Activated T-cell treated with anti-CD3 and anti-CD28 coated beads, Interleukin-2, amount 50 U/mL, for 24 hours (primary cell): Measurements from ENCODE around the gene TMEM151A.
A peak's percentile ranks its signal among the peaks of the same experiment; 100 is the strongest.

Source experiments
- DNase-seq: peaks from one replicate; pipeline ENCODE4 v3.0.0-alpha.2; 2020
- H3K27ac Mint-ChIP-seq: 2 replicates; pipeline ENCODE4 v1.8.0; 2020; ENCODE audit warnings: mild to moderate bottlenecking, mixed read lengths
- H3K27me3 Mint-ChIP-seq: 2 replicates; pipeline ENCODE4 v1.8.0; 2020; ENCODE audit warnings: mixed read lengths
- H3K36me3 Mint-ChIP-seq: 2 replicates; pipeline ENCODE4 v1.8.0; 2020; ENCODE audit warnings: low read depth, mixed read lengths
- H3K4me1 Mint-ChIP-seq: 2 replicates; pipeline ENCODE4 v1.8.0; 2020; ENCODE audit warnings: low read depth, mixed read lengths
- H3K4me3 Mint-ChIP-seq: 2 replicates; pipeline ENCODE4 v1.8.0; 2020; ENCODE audit warnings: mild to moderate bottlenecking, moderate library complexity, mixed read lengths
- H3K9me3 Mint-ChIP-seq: 2 replicates; pipeline ENCODE4 v1.8.0; 2020; ENCODE audit warnings: mixed read lengths

The TMEM151A gene

DNA sequence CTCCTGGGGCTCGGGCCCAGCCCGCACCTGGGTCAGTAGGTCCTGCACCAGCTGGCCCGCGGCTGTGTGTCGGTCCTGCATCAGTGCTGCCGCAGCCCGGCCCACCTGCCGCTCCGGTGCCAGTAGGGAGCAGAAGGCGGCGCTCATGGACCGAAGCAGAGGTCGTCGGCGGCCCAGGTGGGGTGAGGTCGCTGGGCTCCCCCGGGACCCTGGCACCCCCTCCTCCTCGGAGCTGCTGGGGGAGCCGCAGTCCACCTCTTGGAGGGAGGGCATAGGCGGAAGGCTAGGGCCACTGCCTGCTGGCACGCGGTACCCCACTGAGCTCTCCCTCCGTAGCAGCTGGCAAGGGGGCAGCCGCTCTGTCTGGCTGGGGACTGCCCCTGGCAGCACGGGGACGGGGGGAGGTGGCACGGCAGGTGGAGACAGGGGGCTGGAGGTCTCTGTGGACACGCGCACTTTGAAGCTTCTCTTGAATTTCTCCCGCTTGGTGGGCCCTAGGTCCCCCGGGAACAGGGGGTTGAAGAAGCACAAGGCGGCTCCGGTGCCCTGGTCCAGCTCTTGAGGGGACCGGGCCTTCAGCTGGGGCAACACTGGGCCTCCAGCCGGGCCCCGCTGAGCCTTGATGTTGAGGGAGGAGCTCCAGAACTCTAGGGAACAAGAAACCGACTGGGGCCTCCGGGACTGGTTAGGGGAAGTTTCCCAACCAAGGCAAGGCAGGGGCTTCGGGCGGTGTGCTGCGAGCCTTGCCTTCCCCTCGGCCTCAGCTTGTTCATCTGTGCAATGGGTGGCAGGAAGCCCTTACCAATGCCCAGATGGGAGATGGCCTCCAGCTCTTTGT lies 43.1 kb downstream of the TMEM151A start:
- Mint-ChIP-seq H3K4me3 (peak overlapping the region; percentile 15), H3K36me3 (peaks cover 28% of the 10 kb centered on the region), H3K9me3 (no peaks in the 10 kb centered on the region), H3K27me3 (no peaks in the 10 kb centered on the region), H3K27ac (no peak overlapping the region), H3K4me1 (peaks cover 28% of the 10 kb centered on the region)
- no peak for DNase-seq

DNA sequence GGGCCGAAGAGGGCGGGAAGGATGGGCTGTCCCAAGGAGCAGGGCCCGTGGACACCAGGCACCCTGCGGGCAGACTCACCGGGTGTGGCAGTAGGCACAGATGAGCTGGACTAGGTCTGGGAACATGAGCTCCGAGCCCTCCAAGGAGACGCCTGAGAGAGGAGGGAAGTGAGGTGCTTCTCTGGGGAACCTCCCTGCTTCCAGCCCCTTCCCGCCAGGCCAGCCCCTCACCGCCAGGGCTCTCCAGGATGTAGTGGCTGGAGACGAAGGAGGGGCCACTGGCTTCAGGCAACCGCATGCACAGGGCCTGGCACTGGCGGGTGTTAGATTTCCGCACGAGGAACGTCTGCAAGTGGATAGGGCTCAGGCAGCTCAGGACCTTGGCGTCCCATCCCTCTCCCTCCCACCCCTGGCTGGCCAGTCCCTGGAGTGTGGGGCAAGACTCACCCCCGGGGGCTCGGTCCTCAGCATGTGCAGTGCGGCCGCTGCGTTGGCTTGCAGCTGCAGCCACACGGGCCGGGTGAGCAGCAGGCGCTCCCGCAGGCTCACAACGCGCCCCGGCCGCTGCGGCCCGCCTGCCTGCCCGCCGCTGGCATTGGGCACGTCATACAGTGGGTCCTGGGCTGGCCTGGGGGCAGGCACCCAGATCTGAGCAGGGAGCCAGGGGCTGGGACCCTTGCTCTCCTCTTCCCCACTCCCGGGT lies 44.0 kb downstream of the TMEM151A start:
- DNase-seq = no peak
- H3K27ac Mint-ChIP-seq = no peak overlapping the region
- peaks cover 28% of the 10 kb centered on the region for H3K4me1 Mint-ChIP-seq
- no peaks in the 10 kb centered on the region for H3K9me3 Mint-ChIP-seq
- no peaks in the 10 kb centered on the region for H3K27me3 Mint-ChIP-seq
- peak overlapping the region; percentile 67 for H3K4me3 Mint-ChIP-seq
- H3K36me3 Mint-ChIP-seq = peaks cover 36% of the 10 kb centered on the region

DNA sequence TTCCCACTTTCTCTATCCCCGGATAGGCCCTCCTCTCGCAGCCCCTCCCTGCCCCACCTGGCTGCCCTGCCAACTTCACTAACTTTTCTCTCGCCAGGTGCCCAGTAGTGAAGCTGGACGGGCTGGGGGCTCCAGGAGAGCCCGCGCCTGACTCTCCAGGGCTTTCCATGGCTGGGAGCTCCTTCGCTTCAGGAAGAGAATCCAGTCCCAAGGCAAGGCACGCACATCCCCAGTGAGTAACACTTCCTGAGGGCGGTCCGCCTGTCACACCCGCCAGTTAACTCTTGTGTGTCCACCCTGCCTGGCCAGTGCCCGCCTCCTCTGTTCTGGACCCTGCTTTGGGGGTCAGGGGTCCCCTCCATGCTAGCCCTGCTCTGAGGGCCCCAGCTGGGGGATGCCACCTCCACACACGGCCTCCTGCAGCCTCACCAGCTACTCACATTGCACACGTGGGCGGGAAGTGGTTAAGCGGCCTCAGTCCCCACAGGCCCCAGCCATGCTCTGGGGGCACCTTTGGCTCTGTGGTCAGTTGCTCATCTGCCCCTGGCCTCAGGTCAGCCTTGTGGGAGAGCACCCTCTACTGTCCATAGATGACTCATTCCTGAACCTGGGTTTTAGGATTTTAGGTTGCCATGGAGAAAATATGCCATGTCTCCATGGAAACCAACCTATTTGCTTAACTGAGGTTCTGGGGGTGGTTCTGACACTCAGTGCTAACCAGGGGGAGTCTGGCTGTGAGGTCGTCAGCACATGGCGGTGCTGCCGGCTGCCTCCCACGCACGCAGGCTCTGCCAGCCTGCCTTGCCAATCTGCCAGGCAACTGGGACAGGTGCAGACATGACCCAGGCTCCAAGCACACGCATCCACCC lies 44.8 kb downstream of the TMEM151A start, which contains the start of gene RIN1:
Gene RIN1, minus strand, starts transcription at position 201 of the 869 bp plus-strand sequence. Its CDS starts 32 bp downstream, at position 169.
- peaks cover 44% of the 10 kb centered on the region for H3K36me3 Mint-ChIP-seq
- peak within 1 kb of the TSS; percentile 88 for H3K27ac Mint-ChIP-seq

DNA sequence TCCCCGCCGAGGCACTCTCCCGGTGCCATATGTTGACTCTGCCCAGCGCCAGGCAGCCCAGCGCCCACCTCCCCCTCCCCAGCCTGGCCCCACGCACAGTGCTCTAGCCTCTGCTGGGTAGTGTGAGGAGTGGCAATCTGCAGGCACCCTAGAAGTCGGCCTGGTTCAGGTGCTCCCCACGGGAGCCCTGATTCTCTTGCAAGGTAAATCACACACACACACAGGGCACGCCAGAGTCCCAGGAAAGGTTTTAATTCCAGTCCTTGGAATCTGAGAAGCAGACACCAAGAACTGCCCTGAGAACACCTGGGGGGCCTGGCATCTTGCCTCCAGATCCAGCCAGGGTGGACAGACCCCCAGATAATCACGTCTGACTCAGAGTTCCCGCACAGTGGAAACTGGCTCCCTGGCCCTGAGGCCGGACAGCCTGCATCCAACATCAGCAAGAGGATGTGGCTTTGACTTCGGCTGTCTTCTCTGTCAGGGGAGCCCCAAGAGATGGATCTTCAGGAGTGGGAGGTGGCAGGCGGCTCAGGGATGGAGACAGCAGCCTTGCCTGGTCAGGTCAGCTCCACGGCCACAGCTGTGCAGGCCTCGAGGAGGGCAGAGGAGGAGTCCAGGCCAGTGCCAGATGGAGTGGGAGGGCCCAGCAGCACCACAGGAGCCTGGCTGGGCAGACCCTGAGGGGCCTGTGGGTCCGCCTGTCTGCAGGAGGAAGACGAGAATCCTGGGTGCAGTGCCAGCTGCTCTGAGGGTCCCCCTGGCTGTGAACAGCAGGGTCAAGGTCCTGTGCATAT lies 45.6 kb downstream of the TMEM151A start:
- Mint-ChIP-seq H3K36me3 (peaks cover 52% of the 10 kb centered on the region), H3K4me3 (peak overlapping the region; percentile 67), H3K4me1 (peaks cover 28% of the 10 kb centered on the region), H3K27me3 (no peaks in the 10 kb centered on the region), H3K27ac (peak overlapping the region; percentile 88), H3K9me3 (no peaks in the 10 kb centered on the region)
- no peak for DNase-seq

More for the DNA sequence above, 44.8 kb downstream of the TMEM151A start, which contains the start of gene RIN1:
- peak; percentile 75 for DNase-seq
- H3K4me1 Mint-ChIP-seq = peaks cover 28% of the 10 kb centered on the region
- no peaks in the 10 kb centered on the region for H3K27me3 Mint-ChIP-seq
- no peaks in the 10 kb centered on the region for H3K9me3 Mint-ChIP-seq
- H3K4me3 Mint-ChIP-seq = peak within 1 kb of the TSS; percentile 67

DNA sequence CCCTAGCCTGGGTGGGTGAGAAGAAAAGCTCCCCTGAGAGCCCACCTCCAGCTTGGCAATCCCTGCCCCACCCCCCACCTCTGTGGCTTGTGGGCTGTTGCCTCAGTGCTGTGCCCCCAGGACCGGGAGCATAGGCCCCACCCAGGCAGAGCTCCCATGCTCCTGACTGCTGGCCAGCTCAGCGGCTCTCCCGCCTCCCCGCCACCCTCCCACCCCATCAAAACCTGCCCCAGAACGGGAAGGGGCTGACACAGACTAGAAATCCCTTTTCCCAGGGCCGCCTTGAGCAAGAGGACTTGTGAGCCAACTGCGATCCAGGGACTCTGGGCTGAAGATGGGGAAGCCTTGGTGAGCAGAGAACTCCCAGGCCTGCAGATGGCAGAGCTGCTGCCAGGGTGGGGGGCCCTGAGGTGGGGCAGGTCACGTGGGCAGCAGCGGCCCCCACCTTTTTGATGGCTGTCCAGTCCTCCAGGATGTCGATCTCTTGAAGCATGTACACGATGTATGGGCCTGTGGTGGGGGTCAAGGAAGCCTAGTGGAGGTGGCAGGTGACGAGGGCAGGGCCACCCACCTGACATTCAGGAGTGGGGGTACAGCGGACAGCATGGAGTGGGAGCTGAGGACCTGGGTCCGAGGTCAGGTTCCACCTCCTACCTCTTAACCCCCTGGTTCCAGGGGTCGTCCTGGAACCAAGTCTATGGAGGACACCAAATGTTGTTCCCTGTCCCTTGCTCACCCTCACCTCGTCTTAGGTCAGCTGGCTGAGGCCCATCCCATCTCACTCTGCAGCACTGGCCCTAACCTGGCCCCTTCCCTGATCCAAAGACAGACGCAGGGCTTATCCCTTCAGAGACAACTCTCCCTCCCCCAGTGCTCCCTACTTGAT lies 46.8 kb downstream of the TMEM151A start:
- no peak for DNase-seq
- H3K27ac Mint-ChIP-seq = peak overlapping the region; percentile 1
- H3K4me1 Mint-ChIP-seq = peaks cover 37% of the 10 kb centered on the region
- H3K36me3 Mint-ChIP-seq = peaks cover 63% of the 10 kb centered on the region
- H3K4me3 Mint-ChIP-seq = no peak overlapping the region
- H3K27me3 Mint-ChIP-seq = no peaks in the 10 kb centered on the region
- H3K9me3 Mint-ChIP-seq = no peaks in the 10 kb centered on the region

DNA sequence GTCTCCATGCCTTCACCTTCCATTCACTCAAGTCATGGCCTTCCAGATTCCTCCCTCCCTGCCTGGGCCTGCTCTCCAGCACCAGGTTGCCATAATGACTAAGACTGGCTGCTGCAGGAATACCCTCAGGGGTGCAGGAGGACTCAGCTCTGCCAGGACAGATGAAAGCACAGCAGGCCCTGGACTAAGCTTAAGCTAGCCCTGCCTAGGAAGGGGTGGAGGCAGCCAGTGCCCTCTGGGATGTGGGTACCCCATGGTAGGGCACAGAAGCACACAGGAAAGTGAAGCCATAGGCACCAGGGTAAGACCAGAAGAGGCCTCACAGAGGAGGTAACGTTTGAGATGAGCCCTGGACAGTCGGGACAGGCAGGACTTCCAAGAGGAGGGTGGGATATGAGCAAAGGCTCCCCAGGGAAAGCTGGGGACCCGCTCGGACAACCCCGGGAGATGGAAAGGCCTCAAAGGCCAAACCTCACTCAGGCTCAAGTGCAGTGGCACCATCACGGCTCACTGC lies 47.5 kb downstream of the TMEM151A start:
- no peak for DNase-seq
- Mint-ChIP-seq H3K4me3 (no peak overlapping the region), H3K36me3 (peaks cover 67% of the 10 kb centered on the region), H3K27ac (peak overlapping the region; percentile 1), H3K27me3 (no peaks in the 10 kb centered on the region), H3K9me3 (no peaks in the 10 kb centered on the region), H3K4me1 (peaks cover 44% of the 10 kb centered on the region)

DNA sequence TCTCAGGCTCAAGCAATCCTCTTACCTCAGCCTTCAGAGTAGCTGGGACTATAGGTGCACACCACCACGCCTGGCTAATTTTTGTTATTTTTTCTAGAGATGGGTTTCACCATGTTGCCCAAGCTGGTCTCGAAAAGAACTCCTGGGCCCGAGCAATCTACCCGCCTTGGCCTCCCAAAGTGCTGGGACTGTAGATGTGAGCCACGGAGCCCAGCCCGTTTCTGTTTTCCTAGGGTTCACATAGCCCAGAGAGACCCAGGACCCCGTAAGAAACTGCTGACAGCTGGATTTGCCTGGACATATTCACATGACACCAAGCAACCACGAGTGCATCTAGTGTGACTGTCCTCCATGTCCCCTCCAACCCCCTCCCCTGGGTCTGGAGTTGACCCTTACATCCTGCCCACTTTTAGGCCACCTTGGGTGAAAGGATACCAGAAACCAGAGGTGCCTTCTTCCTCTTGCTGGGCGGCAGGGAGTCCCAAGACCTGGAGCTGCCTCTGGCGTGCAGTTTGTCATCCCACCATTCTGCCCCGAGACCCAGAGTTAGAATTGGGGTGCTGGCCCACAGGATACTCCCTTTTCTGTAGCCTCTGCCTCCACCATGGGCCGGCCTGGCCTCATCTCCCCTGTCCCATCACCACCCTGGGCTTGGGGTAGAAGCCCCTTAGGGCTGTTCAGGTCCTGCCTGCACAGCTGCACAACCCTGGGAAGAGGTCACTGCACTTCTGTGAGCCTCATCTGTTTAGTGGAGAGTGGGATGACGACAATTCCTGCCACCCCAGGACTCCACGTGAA lies 48.2 kb downstream of the TMEM151A start:
- no peak overlapping the region for H3K4me3 Mint-ChIP-seq
- no peaks in the 10 kb centered on the region for H3K27me3 Mint-ChIP-seq
- DNase-seq = no peak
- peaks cover 73% of the 10 kb centered on the region for H3K36me3 Mint-ChIP-seq
- H3K4me1 Mint-ChIP-seq = peaks cover 48% of the 10 kb centered on the region
- H3K27ac Mint-ChIP-seq = no peak overlapping the region
- no peaks in the 10 kb centered on the region for H3K9me3 Mint-ChIP-seq

DNA sequence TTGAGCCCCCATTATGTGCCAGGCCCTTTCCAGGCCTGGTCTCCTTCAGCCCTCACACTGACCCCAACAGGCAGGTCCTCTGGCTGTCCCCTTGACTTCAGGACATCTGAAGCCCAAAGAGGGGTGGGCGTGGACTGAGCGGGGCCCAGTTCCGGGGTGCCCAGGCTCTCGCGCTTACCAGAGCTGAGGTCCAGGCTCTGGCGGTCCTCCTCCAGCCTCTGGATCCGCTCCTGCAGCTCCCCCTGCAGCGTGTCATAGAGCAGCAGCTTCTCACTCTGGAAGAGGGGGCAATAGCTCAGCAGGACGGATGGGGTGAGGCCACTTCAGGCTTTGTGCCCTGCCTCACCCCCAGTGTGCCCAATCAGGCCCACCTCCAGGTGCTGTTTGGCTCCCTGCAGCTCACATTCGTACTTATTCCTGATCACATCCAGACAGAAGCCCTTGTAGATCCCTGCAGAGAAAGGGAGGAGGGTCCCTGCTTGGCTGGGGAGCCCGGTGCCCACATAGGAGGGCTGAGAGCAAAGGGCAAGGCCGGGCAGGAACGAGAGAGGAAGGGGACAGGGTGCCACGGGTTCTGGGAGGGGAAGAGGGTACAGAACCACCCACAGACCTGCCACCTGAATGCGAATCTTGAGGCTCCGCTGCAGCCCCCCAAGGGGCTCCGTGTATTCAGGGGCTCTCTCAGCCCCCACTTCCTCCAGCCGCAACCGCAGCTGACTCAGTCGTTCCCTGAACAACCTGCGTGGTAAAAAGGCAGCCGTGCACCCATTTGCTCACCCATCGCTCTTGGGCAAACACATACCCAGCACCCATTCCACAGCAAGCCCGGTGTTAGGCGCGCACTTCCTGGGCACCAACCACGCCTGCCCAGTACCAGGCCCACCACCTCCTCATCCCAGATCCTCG lies 49.2 kb downstream of the TMEM151A start:
- H3K27me3 Mint-ChIP-seq = no peaks in the 10 kb centered on the region
- H3K27ac Mint-ChIP-seq = no peak overlapping the region
- no peak overlapping the region for H3K4me3 Mint-ChIP-seq
- no peaks in the 10 kb centered on the region for H3K9me3 Mint-ChIP-seq
- H3K36me3 Mint-ChIP-seq = peaks cover 76% of the 10 kb centered on the region
- no peak for DNase-seq
- H3K4me1 Mint-ChIP-seq = peaks cover 53% of the 10 kb centered on the region

DNA sequence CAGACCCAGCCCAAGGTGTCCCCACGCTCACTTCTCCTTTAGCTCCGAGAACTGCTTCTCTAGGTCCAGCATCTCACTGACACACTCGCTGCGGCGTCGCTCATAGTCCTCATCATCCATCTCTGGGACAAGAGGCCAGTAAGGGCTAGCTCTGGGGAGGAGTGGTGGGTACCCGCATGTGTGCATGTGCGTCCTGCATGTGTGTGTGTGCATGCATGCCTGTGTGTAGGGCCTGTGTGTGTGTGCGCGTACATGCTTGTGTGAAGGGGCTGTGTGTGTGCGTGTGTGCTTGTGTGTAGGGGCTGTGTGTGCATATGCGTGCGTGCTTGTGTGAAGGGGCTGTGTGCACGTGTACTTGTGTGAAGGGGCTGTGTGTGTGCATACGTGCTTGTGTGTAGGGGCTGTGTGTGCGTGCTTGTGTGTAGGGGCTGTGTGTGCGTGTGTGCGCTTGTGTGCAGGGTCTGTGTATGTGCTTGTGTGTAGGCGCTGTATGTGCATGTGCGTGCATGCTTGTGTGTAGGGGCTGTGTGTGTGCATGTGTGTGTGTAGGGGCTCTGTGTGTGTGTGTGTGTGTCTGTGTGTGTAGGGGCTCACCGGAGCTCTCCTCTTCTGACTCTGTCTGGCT lies 49.9 kb downstream of the TMEM151A start:
- no peaks in the 10 kb centered on the region for H3K27me3 Mint-ChIP-seq
- H3K27ac Mint-ChIP-seq = no peak overlapping the region
- H3K4me1 Mint-ChIP-seq = peaks cover 55% of the 10 kb centered on the region
- no peaks in the 10 kb centered on the region for H3K9me3 Mint-ChIP-seq
- no peak for DNase-seq
- H3K4me3 Mint-ChIP-seq = no peak overlapping the region
- H3K36me3 Mint-ChIP-seq = peaks cover 75% of the 10 kb centered on the region

DNA sequence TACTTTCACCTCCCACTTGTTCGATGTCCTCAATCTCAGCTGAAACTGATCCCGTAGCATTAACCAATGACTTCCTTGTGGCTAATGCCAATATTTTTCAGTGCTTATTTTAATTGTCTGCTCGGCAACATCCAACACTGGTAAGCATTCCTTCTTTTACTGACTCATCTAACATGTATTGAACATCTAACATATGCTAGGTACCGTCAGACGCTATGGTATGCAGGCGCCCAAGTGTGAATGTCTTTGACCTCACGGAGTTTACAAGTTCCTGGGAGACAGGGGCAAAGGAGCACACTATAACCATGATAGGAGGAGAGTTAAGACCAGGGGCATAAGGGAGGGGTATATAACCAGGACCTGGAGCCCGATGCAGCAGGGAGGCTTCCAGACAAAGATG lies 51.5 kb downstream of the TMEM151A start:
- Mint-ChIP-seq H3K4me3 (peak overlapping the region; percentile 97), H3K4me1 (peaks cover 46% of the 10 kb centered on the region), H3K27ac (peak overlapping the region; percentile 95), H3K36me3 (peaks cover 64% of the 10 kb centered on the region), H3K9me3 (no peaks in the 10 kb centered on the region), H3K27me3 (peaks cover 3% of the 10 kb centered on the region)
- DNase-seq = no peak
